Measurements from ENCODE around the gene CCL20.

CCL20 gene, protein sequence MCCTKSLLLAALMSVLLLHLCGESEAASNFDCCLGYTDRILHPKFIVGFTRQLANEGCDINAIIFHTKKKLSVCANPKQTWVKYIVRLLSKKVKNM

DNA sequence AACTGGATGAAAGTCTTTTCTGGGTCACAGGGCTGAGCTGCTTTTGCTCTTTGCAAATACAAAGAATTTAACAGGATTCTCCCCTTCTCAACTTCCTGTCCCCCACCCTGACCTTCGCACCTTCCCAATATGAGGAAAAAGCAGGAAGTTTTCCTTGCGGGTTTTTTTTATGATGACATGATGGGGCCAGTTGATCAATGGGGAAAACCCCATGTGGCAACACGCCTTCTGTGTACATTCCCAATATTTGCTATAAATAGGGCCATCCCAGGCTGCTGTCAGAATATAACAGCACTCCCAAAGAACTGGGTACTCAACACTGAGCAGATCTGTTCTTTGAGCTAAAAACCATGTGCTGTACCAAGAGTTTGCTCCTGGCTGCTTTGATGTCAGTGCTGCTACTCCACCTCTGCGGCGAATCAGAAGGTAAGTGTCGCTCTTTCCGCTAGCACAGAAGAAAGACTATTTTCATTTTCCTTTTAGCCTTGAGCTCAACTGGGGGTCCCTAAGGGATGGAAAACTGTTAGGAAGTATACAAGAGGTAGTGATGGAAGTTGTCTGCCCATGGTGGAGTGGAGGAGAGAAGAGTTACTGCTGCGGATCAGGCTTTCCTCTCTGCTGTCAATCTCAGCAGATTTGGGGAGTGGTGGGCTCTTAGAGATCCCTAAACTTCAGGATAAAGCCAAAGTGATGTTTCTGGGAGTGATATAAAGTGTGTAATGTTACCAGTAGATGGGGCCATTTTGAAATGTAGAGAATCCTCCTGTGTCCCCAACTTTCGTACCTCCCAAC, at the start of gene CCL20:
Gene CCL20 (plus strand): TSS at position 281 of the 792 bp plus-strand sequence. CDS start 70 bp downstream, at position 351.
- Histone ChIP-seq H3K27ac (ENCODE audit: low read length) (no peak within 1 kb of the TSS), H3K36me3 (ENCODE audit: control insufficient read depth in 2 of 2, insufficient read depth in 2 of 2, low read length in 2 of 2) (no peaks in the 10 kb centered on the region), H3K4me3 (ENCODE audit: low read length in 2 of 2) (no peak within 1 kb of the TSS), H3K4me1 (ENCODE audit: control insufficient read depth, insufficient read depth, low read length) (no peaks in the 10 kb centered on the region), H3K9me3 (ENCODE audit: control insufficient read depth in 2 of 2, low read length in 2 of 2) (no peaks in the 10 kb centered on the region), H3K9ac (ENCODE audit: low read length in 2 of 2) (no peak within 1 kb of the TSS), H3K27me3 (ENCODE audit: control insufficient read depth in 1 of 2, insufficient read depth in 2 of 2, low read length in 2 of 2) (peaks cover 0 to 4% of the 10 kb centered on the region in 2 donors)

DNA sequence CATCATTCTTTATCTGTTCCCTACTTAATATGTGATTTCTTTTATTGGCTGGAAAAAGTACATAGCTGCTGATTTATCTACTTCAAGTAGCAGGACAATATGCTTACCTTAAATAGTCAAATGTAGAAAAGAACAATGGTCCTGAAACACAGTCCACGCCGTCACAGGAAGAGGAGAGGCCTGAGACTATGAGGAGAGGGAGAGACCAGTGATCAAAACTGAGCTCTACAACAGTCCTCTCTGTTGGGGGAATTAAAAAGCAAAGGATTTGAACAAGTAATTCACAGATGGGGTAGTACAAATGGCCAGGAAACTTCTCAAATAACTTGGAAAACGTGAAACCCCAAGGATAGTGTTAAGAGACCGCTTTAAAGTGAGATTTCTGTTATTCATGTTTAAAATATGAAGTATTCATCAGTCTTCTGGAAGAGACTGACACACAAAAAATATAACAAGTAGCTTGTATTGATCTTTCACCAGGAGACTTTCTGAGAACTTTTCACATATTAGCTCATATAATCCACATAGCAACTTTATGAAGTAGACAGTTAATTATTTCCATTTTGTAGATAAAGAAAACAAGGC, 47.8 kb upstream of the CCL20 start:
- Histone ChIP-seq H3K27ac (ENCODE audit: low read length) (no peak overlapping the region), H3K4me1 (ENCODE audit: control insufficient read depth, insufficient read depth, low read length) (no peaks in the 10 kb centered on the region), H3K27me3 (ENCODE audit: control insufficient read depth in 1 of 2, insufficient read depth in 2 of 2, low read length in 2 of 2) (no peaks in the 10 kb centered on the region), H3K9me3 (ENCODE audit: control insufficient read depth in 2 of 2, low read length in 2 of 2) (no peaks in the 10 kb centered on the region), H3K36me3 (ENCODE audit: control insufficient read depth in 2 of 2, insufficient read depth in 2 of 2, low read length in 2 of 2) (no peaks in the 10 kb centered on the region), H3K9ac (ENCODE audit: low read length in 2 of 2) (no peak overlapping the region), H3K4me3 (ENCODE audit: low read length in 2 of 2) (no peak overlapping the region)

DNA sequence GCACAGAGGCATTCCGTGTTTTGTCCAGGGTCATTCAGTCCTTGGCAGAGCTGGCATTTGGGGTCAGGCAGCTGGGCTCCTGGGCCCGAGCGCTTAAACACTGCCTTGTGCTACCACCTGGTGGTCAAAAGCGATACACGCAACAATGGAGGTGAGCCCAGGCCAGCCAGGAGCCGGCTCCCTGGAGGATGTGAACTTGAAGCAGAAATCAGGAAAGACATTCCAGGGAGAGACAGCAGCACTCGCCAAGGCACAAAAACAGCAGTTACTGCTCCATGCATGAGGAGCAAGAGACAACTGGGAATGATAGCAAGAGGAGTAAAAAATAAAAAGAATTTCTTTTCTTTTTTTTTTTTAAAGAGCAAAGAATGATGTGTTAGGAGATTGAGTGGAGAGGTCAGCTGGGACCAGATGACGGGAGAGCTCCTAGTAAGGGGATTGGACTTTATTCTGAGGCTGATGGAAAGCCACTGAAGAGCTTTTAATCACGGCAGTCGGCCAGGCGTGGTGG, 47.2 kb upstream of the CCL20 start:
- Histone ChIP-seq H3K36me3 (ENCODE audit: control insufficient read depth in 2 of 2, insufficient read depth in 2 of 2, low read length in 2 of 2) (no peaks in the 10 kb centered on the region), H3K9me3 (ENCODE audit: control insufficient read depth in 2 of 2, low read length in 2 of 2) (no peaks in the 10 kb centered on the region), H3K4me3 (ENCODE audit: low read length in 2 of 2) (no peak overlapping the region), H3K4me1 (ENCODE audit: control insufficient read depth, insufficient read depth, low read length) (no peaks in the 10 kb centered on the region), H3K27ac (ENCODE audit: low read length) (no peak overlapping the region), H3K9ac (ENCODE audit: low read length in 2 of 2) (no peak overlapping the region), H3K27me3 (ENCODE audit: control insufficient read depth in 1 of 2, insufficient read depth in 2 of 2, low read length in 2 of 2) (no peaks in the 10 kb centered on the region)

DNA sequence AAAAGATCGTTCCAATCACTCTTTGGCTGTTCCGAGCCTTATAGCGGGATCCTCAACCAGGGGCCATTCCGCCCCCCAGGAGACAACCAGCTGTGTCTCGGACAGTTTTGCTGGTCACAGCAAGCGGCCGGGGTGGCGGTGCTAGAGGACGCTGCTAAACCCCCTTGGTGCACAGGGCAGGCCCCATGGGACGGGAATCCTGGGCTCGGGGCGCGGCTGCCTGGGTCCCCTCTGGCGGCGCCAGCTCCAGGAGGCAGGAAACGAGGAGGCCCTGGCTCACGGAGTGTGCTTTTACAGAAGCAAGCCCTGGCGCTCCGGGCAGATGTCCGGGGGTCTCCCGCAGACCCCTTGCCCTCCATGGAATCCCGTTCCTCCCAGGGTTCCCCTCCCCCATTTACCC, 45.8 kb upstream of the CCL20 start:
- Histone ChIP-seq H3K9me3 (ENCODE audit: control insufficient read depth in 2 of 2, low read length in 2 of 2) (no peaks in the 10 kb centered on the region), H3K27me3 (ENCODE audit: control insufficient read depth in 1 of 2, insufficient read depth in 2 of 2, low read length in 2 of 2) (no peaks in the 10 kb centered on the region), H3K9ac (ENCODE audit: low read length in 2 of 2) (no peak overlapping the region), H3K27ac (ENCODE audit: low read length) (no peak overlapping the region), H3K4me1 (ENCODE audit: control insufficient read depth, insufficient read depth, low read length) (no peaks in the 10 kb centered on the region), H3K36me3 (ENCODE audit: control insufficient read depth in 2 of 2, insufficient read depth in 2 of 2, low read length in 2 of 2) (no peaks in the 10 kb centered on the region), H3K4me3 (ENCODE audit: low read length in 2 of 2) (no peak overlapping the region)

DNA sequence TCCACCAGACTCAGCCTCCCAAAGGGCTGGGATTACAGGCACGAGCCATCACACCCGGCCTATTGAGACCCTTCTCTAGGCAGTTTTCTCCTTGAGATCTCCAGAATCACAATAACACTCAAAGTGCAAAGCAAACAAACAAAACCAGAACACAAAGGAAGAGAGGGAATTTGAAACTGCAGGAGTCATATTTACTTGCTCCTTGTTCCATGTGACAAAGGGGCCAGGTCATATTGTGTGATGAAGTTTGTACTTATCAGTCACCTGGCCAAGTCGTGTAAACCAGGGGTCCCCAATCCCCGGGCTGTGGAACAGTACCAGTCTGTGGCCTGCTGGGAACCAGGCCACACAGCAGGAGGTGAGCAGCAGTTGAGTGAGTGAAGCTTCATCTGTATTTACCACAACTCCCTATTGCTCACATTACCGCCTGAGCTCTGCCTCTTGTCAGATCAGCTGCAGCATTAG, 41.4 kb upstream of the CCL20 start:
- H3K9ac ChIP-seq (ENCODE audit: low read length in 2 of 2) = no peak overlapping the region
- H3K27me3 ChIP-seq (ENCODE audit: control insufficient read depth in 1 of 2, insufficient read depth in 2 of 2, low read length in 2 of 2) = no peaks in the 10 kb centered on the region
- no peak overlapping the region for H3K4me3 ChIP-seq (ENCODE audit: low read length in 2 of 2)
- H3K36me3 ChIP-seq (ENCODE audit: control insufficient read depth in 2 of 2, insufficient read depth in 2 of 2, low read length in 2 of 2) = no peaks in the 10 kb centered on the region
- H3K4me1 ChIP-seq (ENCODE audit: control insufficient read depth, insufficient read depth, low read length) = no peaks in the 10 kb centered on the region
- H3K27ac ChIP-seq (ENCODE audit: low read length) = no peak overlapping the region
- no peaks in the 10 kb centered on the region for H3K9me3 ChIP-seq (ENCODE audit: control insufficient read depth in 2 of 2, low read length in 2 of 2)

DNA sequence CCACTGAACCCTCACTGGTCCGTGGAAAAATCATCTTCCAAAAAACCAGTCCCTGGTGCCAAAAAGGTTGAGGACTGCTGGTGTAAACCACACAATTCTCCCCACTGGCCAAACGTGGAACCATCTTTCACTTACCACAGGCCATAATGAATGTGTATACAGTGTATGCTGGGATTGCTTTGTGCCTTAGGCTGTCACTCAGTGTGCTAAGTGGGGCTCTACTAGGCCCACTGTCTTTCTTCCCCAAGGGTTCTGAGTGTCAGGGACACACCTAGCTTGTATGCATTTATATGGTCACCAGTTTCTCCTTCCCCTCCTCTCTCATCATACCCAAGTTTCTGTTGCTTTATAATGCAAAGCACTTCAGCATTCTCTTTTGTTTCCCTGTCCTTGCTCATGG, 40.7 kb upstream of the CCL20 start:
- no peak overlapping the region for H3K4me3 ChIP-seq (ENCODE audit: low read length in 2 of 2)
- H3K9ac ChIP-seq (ENCODE audit: low read length in 2 of 2) = no peak overlapping the region
- no peaks in the 10 kb centered on the region for H3K9me3 ChIP-seq (ENCODE audit: control insufficient read depth in 2 of 2, low read length in 2 of 2)
- no peak overlapping the region for H3K27ac ChIP-seq (ENCODE audit: low read length)
- no peaks in the 10 kb centered on the region for H3K4me1 ChIP-seq (ENCODE audit: control insufficient read depth, insufficient read depth, low read length)
- no peaks in the 10 kb centered on the region for H3K27me3 ChIP-seq (ENCODE audit: control insufficient read depth in 1 of 2, insufficient read depth in 2 of 2, low read length in 2 of 2)
- H3K36me3 ChIP-seq (ENCODE audit: control insufficient read depth in 2 of 2, insufficient read depth in 2 of 2, low read length in 2 of 2) = no peaks in the 10 kb centered on the region

DNA sequence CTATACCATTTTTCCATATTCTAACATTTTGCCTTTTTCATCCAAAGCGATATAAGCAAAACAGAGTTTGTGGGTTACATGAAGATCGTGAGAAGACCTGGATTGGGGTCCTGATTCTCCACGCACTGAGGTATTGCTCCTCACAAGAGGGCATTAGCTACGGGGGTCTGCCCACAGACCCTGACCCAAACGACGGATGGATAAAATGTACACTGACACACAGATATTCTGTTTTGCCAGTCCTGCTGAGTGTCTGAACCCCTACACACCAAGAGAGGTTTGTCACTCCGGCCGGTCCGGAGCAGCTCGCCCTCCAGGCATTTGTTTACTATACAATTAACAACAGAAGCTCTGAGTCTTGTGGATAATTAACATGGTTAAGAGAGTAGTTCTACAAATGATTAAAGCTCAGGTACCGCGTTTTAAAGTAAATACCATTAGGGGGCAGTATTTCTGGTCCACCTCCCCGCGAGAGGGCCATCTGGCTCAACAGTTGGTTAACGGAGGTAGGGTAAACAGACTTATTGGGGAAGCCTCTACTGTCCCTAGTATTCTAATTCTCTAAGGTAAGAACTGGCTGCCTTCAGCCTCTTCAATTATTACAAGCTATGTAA, 39.5 kb upstream of the CCL20 start:
- Histone ChIP-seq H3K27me3 (ENCODE audit: control insufficient read depth in 1 of 2, insufficient read depth in 2 of 2, low read length in 2 of 2) (no peaks in the 10 kb centered on the region), H3K9me3 (ENCODE audit: control insufficient read depth in 2 of 2, low read length in 2 of 2) (no peaks in the 10 kb centered on the region), H3K36me3 (ENCODE audit: control insufficient read depth in 2 of 2, insufficient read depth in 2 of 2, low read length in 2 of 2) (no peaks in the 10 kb centered on the region), H3K4me1 (ENCODE audit: control insufficient read depth, insufficient read depth, low read length) (no peaks in the 10 kb centered on the region), H3K4me3 (ENCODE audit: low read length in 2 of 2) (no peak overlapping the region), H3K27ac (ENCODE audit: low read length) (no peak overlapping the region), H3K9ac (ENCODE audit: low read length in 2 of 2) (no peak overlapping the region)

DNA sequence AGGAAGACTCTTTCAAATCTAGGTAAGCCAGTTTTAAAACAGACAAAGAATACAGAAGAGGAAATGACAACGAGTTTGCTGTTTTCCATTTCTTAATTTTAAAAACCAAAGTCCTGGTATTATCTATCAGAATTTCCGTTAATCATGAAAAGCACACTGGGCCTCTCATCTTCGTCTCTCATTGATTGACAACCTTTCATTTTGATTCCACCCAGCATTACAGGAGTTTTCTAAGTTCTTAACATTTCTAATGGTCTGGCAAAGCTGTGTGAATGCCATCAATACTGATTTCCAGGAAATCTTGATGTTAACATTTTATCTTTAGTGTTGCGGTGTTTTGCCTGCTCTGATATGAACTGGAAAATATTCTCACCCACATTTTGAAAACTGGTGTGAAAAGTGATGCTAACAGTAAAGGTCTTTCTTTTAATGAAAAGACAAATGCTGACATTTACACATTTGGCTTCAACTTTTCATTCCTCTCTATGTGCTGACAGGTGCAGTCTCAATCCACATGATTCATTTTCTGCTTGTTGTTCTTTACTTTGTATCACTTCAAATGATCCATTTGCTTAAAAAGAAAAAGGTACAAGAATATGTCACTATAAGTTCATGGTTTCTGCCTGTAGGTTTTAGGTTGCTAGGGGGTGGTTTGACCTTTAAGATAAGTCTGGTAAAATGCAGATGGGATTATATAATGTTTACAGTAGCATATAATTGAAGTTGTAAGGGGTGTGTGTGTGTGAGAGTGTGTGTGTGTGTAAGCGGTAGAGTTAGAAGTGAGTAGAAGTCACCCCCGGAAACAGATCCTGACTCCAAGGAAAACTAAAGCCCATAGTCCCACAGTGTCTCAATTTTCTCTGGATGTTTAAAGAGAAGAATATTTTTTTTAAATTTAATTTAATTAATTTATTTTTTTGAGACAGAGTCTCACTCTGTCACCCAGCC, 38.5 kb upstream of the CCL20 start:
- H3K27me3 ChIP-seq (ENCODE audit: control insufficient read depth in 1 of 2, insufficient read depth in 2 of 2, low read length in 2 of 2) = no peaks in the 10 kb centered on the region
- H3K9me3 ChIP-seq (ENCODE audit: control insufficient read depth in 2 of 2, low read length in 2 of 2) = no peaks in the 10 kb centered on the region
- H3K36me3 ChIP-seq (ENCODE audit: control insufficient read depth in 2 of 2, insufficient read depth in 2 of 2, low read length in 2 of 2) = no peaks in the 10 kb centered on the region
- H3K9ac ChIP-seq (ENCODE audit: low read length in 2 of 2) = no peak overlapping the region
- no peaks in the 10 kb centered on the region for H3K4me1 ChIP-seq (ENCODE audit: control insufficient read depth, insufficient read depth, low read length)
- H3K4me3 ChIP-seq (ENCODE audit: low read length in 2 of 2) = no peak overlapping the region
- H3K27ac ChIP-seq (ENCODE audit: low read length) = no peak overlapping the region

DNA sequence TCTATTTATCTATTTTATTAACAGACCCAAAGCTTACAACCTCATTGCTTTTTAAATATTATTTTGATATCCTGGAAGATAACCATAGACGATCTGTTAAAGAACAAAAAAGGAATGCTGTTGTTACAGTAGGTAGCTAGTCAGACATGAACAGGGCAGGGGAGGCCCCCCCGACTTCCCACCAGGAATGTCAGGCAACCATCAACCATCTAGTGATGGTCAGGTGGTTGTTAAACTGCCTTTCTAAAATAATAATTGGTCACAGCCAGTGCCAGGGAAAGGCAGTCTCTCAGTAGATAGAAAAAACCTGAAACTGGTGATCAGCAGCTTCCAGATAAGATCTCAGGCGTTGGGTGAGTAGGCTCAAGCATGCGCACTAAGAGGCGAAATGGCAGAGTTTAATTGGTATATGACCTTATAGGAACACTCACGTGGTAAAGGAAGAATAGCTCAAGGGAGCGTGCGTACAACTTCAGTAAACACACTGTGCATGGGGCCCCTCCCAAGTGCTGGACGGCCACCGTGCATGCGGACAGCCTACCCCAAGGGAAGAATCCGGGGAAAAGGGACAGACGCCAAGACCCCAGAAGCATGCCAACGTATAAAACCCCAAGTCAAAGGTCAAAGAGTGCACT, 32.5 kb upstream of the CCL20 start:
- peaks cover 0 to 1% of the 10 kb centered on the region in 2 donors for H3K27me3 ChIP-seq (ENCODE audit: control insufficient read depth in 1 of 2, insufficient read depth in 2 of 2, low read length in 2 of 2)
- H3K36me3 ChIP-seq (ENCODE audit: control insufficient read depth in 2 of 2, insufficient read depth in 2 of 2, low read length in 2 of 2) = no peaks in the 10 kb centered on the region
- no peaks in the 10 kb centered on the region for H3K9me3 ChIP-seq (ENCODE audit: control insufficient read depth in 2 of 2, low read length in 2 of 2)
- no peak overlapping the region for H3K9ac ChIP-seq (ENCODE audit: low read length in 2 of 2)
- H3K27ac ChIP-seq (ENCODE audit: low read length) = no peak overlapping the region
- no peak overlapping the region for H3K4me3 ChIP-seq (ENCODE audit: low read length in 2 of 2)
- H3K4me1 ChIP-seq (ENCODE audit: control insufficient read depth, insufficient read depth, low read length) = no peaks in the 10 kb centered on the region

DNA sequence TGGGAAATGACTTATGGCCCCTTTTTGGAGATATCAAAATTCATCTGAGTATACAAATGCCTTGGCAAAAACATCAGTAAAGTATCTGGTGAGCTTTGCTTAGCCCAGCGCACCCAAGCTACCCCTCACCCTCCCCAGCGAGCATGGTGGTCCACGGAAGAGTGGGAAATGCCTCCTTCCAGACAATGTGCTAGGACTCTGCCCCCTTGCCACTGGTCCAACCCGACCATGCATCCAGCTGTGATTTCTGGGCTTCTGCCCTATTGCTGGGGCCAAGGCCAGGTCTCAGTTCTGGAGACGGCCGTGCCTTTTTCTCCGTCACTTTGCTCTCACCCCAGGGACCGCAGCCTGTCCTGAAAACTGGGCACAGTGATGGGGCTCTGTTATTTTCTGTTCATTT, 31.8 kb upstream of the CCL20 start:
- no peak overlapping the region for H3K9ac ChIP-seq (ENCODE audit: low read length in 2 of 2)
- peaks cover 0 to 2% of the 10 kb centered on the region in 2 donors for H3K27me3 ChIP-seq (ENCODE audit: control insufficient read depth in 1 of 2, insufficient read depth in 2 of 2, low read length in 2 of 2)
- H3K27ac ChIP-seq (ENCODE audit: low read length) = no peak overlapping the region
- no peaks in the 10 kb centered on the region for H3K36me3 ChIP-seq (ENCODE audit: control insufficient read depth in 2 of 2, insufficient read depth in 2 of 2, low read length in 2 of 2)
- H3K4me1 ChIP-seq (ENCODE audit: control insufficient read depth, insufficient read depth, low read length) = no peaks in the 10 kb centered on the region
- H3K4me3 ChIP-seq (ENCODE audit: low read length in 2 of 2) = no peak overlapping the region
- no peaks in the 10 kb centered on the region for H3K9me3 ChIP-seq (ENCODE audit: control insufficient read depth in 2 of 2, low read length in 2 of 2)

Measured in stomach smooth muscle (tissue), 2 donors.